GM19372 (cell line): ENCODE data around the gene CXXC1.
"Not testable (repeated sequence)": the region's sequence is repeated elsewhere in the genome, so short reads cannot be mapped to it uniquely, and the experiment has no call there.

ENCODE experiments used
- ATAC-seq: cut with Tn5 transposase; IDR thresholded peaks from one replicate; pipeline ENCODE4 v1.9.1; 2021; ENCODE audit warnings: mild to moderate bottlenecking, low read depth, moderate library complexity; ENCODE audit not compliant: unreplicated experiment

The CXXC1 gene

DNA sequence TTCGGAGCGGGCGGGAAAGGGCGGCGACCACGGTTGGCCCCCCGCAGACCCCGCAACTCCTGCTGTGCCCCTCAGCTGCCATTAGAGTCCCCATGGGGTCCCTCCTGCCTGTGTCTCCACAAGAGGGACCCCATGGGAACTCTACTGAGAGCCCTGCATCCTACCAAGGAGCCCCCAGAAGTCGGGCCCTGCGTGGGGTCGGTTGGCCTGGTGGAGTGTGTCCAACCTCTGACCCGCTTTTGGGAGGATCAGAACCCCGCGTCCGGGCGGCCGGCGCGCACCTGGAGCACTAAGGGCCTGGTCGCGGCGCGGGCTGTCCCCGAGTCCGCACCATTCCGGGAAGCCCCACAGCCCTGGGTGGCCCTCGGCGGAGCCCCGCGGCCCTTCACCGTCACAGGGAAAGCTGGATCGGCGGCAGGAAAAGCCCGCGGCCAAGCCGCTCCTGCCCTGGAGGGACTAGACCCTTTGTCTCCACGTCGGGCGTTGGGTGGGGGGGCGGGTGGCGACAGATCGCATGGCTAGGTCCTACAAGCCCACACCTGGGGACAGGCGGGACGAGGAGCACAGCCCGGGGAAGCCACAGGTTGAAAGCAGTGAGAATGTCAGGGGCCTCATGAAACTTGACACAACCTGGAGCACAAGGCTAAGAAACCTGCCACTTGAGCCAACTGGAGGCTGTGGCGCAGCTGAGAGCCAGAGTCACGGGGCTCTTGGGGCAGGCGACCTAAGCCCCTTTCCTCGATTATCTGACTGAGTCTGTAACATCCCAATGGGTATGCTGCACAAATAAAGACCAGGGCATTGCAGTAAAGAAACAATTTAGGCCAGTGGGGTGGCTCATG, 11.2 kb upstream of the CXXC1 start:
- ATAC-seq: no peak

DNA sequence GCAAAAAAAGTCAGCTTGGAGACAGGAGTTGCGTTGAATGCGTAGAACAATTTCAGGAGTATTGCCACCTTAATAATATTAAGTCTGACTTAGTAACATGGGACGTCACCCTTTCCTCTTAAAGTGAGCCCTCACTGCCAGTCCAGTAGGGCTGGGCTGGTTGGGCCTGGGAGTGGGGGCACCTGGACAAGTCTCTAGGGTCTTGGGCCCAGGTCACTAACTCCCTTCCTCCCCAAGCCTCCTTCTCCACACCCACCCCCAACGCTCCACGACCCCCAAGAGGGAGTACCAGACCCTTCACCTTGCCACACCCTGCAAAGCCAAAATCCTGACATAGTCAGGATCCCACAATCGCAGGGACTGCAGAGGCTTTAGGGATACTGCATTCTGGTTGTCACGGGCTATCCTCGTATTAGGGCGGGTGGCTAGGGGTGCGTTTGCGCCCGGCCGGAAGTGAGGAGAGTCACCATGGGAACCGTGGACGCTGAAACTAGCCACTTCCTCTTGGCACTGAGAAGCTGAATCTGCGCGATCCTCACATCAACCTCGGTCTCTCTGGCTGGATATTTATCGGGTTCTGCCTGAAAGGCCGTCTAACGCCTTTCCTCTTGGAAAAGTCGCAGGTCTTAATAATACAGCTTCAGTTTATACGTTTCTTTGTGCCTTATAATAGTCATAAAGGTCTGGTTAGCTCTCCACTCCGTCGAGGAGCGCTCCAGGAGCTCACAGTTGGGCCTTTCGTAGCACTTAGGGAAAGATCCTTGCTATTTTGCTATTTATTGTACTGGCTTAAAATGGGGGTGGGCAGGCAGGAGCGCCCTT, 10.3 kb upstream of the CXXC1 start:
- ATAC-seq: peak; percentile 100

- ATAC-seq: no peak
These were observed 5.5 kb upstream of the CXXC1 start for GRCh38 chr18:50293039-50293438.

DNA sequence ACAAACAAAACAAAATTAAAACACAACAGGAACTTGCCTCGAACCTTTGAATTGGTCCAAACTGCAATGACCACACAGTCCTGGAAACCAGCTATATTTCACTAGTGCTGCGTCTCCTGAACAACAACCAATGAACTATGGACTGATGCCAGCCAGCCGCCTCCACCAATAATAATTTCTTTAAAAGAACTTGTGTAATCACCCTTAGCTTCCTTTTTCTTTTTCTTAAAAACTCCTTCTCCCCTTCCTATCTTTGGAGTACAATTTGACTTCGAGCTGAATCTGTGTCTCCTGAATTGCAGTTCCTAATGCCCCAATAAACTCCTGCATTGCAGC, 1.6 kb upstream of the CXXC1 start:
- ATAC-seq: no peak

DNA sequence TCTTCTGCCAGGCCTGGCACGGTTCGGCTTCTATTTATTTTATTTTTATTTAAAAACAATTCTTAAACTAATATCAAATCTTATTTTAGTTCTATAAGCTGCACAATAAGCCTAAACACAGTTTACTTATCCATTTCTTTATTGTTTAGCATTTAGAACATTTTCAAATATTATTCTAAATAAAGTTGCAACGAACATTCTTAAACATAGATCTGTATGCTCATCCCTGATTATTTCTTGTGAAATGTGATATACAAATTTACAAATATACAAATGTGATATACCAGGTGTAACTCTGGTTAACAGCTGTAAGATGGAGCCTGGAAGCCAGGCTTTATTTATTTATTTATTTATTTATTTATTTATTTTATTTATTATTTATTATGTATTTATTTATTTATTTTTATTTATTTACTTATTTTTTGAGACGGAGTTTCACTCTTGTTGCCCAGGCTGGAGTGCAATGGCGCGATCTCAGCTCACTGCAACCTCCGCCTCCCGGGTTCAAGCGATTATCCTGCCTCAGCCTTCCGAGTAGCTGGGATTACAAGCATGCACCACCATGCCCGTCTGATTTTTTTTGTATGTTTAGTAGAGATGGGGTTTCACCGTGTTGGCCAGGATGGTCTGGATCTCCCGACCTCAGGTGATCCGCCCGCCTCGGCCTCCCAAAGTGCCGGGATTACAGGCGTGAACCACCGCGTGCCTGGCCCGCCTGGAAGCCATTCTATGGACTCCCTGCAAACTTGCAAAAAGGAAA, 1.0 kb upstream of the CXXC1 start:
- ATAC-seq: not testable (repeated sequence)

- no peak for ATAC-seq
These were observed 458 bp downstream of the CXXC1 start for GRCh38 chr18:50287028-50287440.

DNA sequence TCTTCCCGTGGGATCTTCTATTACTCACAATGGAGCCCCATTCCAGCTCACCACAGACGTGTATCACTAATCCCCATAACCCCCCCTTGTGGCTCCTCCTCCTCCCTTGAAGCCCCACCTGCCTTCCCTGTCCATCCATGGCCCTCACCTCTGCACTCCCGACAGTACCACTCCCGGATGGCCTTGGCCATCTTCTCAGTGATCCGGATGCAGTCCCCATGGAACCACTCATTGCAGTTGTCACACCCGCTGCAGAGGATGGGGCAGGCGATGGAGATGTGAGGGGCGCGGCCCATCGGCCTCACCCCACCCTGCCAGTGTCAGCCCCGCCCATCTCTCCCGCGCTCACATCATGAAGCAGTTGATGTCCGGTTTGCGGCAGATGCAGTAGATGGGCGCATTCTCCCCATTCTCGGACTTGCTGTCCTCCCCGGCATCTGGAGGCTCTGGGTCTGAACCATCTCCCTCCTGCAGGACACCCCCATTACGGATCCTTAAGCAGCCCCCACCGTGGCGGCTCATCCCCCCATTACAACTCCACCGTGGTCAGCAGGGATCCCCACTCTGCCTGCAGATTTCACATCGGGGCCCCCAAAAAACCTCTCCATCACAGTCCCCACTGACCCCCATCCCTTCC, 983 bp downstream of the CXXC1 start:
- no peak for ATAC-seq

DNA sequence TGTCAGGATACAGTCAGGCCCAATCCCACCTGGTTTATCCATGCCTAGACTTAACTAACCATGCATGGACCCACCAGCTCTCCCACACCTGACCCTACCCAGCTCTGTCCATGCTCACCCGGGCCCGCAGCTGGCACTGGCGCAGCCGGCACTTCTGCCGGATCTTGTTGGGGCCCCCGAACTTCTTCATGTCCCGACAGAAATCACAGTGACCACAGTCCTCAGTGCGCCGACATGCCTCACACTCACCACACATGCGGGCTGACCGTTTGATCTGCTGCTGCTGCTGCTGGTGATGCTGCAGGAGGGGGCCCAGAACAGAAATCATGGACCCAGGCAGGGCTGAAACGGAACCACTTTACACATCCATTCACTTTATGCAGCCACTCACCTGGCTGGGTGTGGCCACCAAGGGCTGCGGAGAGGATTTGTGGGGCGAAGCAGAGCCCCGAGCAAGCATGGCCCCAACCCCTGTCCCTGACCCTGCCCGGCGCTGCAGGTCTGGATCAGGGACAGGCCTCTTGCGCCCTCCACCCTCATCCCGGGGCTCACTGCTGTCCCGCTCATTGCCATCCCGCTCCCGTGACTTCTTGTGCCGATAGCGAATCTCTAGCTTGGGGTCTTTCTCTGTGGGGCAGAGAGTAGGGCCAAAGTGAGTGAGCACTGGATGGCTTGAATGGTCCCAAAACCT, 1.7 kb downstream of the CXXC1 start:
- ATAC-seq: no peak

DNA sequence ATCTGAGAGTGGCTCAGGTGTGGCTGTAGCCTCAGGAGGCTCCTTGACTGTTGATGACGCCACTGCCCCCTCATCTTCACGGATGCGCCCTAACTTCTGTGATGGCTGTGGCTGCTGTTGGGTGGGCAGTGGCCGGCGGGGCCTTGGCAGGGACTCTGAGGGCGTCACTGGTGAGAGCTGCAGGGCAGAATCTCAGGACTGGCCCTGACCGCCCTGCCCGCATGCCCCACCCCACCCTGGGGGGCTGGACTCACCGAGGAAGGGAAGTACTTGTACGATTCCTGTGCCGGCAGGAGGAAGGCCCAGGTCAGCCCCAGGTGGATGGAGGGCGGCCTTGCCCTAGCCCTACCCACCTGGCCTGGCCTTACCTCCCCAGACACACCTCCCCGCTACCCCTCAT, 2.4 kb downstream of the CXXC1 start:
- ATAC-seq: no peak

- no peak for ATAC-seq
These were observed 3.1 kb downstream of the CXXC1 start for GRCh38 chr18:50284255-50284885.

GRCh38 chr18:50283469-50284209, 3.9 kb downstream of the CXXC1 start:
- no peak for ATAC-seq

DNA sequence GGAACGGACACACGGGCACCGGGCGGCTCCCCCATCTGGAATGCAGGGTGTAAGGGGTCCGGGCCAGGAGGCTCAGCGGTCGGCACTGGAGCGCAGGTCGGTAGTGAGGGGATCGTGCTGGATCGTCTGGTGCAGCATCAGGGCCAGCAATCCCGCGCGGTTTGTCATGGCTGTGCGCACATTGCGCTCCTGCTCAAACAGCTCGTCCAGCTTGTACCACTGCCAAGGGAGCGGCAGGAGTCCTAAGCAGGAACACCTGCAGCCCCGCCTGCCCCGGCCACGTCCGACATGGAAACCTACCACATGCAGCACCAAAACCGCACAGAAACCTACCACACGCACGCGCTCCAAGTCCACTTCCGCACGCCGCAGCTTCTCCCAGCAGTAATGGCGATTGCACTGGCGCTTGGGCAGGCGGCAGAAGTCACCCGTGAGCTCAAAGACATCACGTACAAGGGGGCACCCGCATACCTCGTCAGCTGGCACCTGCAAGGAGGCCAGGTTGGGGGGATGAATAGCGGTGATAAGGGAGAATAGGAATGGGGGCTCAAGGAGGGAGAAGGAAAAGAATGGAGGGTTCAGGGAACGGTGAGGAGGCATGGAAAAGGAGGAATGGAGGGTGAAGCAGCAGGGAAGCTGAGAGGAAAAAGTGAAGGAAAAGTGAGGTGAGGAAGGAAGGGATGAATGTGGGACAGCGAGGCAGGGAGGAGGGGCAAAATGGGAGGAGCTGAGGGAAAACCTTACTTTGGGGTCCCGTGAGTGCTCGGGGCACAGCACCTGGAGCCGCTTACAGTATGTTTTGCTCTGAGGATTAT, 4.8 kb downstream of the CXXC1 start:
- no peak for ATAC-seq

GRCh38 chr18:50281972-50282520, 5.4 kb downstream of the CXXC1 start:
- ATAC-seq: no peak

DNA sequence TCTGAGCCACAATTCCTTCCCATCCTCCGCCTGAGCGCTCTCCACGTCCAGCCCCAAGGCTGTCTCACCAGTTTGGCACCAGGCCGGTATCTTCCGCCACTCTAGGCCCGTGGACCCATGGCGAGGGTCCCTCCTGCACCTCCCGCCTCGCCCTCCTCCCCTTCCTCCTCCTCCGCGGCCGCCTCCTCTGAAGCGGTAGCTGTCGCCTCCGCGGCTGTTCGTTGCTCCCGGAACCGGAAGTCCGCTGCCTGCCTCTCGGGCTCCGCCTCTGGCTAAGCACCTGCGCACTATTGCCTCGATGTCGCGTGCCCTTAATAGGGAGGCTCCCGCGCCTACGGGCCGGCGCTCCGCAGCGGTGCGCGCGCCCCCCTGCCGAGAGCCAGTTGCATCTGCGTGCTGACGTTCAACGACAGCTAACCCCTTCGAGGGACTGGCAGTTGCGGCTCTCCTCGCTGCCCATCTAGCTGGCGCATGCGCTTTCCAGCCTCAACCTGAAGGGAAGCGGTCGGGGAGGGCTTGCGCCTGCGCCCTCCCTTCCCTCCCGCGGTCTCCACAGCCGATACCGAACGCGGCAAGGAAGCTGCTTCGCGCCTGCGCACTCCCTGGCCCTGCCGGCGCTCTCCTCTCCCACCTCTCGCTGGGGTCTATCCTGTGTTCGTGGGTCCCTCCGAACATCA, 6.1 kb downstream of the CXXC1 start, which contains the start of gene MBD1:
TSS of gene MBD1 (minus strand) at position 229 of the 677 bp plus-strand sequence. CDS start 1,531 bp downstream, outside the sequence.
- ATAC-seq: peak; percentile 90

DNA sequence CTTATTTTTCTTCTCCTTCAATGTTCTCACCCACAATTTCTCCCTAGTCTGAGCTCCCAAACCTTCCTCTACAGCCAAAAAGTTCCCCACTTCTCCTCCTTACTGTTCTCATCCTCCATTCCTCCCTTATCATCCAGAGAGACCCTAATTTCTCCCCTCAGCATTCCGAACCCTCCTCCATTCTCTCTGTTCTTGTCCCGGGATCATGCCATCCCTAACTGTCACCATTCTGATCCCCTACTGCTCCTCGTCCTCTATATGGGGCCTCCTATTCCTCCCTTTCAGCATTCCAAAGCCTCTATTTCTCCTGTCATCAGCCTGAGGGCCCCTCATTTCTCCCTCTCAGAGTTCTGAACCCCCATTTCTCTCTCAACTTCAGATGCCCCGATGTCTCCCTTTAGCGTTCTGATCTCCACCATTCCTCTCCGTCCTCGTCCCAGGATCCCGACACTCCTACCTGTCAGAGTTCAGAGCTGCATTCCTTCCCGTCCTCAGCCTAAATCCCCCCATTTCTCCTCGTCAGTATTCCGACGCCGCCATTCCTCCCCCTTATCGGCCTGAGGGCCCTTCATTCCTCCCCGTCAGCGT, 6.7 kb downstream of the CXXC1 start:
- no peak for ATAC-seq

DNA sequence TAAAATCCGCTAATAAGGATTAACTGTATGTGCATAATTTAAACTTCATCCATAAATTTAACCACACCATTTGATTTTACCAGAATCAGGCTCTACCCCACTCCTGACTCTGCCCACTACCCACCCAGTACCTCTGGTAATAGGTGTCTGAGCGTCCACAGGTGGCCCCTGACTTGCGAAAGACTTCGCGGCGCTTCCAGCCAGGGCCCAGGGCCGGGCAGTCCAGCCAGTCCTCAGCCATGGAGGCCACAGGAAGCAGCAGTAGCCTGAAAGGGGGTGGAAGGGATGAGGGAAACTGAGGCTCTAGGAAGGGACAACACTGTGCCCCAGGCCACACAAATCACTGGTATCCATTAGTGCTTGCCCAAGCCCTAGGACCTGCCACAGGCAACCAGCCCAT, 7.7 kb downstream of the CXXC1 start:
- ATAC-seq: no peak

DNA sequence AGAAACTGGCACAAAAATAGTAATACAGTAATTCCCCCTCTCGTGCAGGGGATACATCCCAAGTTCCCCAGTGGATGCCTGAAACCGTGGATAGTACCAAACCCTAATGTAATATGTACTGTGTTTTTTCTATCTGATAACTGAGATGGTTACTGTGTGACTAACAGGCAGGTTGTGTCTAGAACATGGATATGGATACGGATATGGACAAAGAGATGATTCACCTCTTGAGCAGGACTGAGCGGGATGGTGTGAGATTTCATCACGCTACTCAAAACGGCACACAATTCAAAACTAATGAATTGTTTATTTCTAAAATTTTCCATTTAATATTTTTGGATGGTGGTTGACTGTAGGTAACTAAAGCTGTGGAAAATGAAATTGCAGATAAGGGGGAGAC, 9.6 kb downstream of the CXXC1 start:
- no peak for ATAC-seq
